ENCODE data around the gene TEX29. TPM values are rescaled to one million over a fixed set of nuclear protein-coding genes. Genes with fewer than 3 reads are reported as not detected.

TEX29 gene
- total and polyA plus RNA-seq, 3 donors from 2014 or later = 10.4 to 48.9 (median 15.8) TPM

- Histone ChIP-seq H3K27ac (no peak overlapping the region), H3K27me3 (no peaks in the 10 kb centered on the region), H3K36me3 (ENCODE audit: low read depth, missing control alignments) (no peaks in the 10 kb centered on the region), H3K9me3 (no peaks in the 10 kb centered on the region), H3K4me3 (no peak overlapping the region), H3K4me1 (no peaks in the 10 kb centered on the region)
- intact Hi-C loops (cut with DNase I; ENCODE audit: low total_unique reads) = no loop called here
- no peak for TF ChIP-seq POLR2A (IDR thresholded peaks at IDR 0.05)
- TF ChIP-seq, protein P1, sequence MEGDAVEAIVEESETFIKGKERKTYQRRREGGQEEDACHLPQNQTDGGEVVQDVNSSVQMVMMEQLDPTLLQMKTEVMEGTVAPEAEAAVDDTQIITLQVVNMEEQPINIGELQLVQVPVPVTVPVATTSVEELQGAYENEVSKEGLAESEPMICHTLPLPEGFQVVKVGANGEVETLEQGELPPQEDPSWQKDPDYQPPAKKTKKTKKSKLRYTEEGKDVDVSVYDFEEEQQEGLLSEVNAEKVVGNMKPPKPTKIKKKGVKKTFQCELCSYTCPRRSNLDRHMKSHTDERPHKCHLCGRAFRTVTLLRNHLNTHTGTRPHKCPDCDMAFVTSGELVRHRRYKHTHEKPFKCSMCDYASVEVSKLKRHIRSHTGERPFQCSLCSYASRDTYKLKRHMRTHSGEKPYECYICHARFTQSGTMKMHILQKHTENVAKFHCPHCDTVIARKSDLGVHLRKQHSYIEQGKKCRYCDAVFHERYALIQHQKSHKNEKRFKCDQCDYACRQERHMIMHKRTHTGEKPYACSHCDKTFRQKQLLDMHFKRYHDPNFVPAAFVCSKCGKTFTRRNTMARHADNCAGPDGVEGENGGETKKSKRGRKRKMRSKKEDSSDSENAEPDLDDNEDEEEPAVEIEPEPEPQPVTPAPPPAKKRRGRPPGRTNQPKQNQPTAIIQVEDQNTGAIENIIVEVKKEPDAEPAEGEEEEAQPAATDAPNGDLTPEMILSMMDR (IDR thresholded peaks at IDR 0.05) = no peak
- WGBS, 2 donors = 95 to 96% methylated on average over 11 of the region's 11 CpGs
- DNase-seq = no peak
These were observed 16.9 kb upstream of the TEX29 start for GRCh38 chr13:111303559-111303958.

GRCh38 chr13:111304041-111304544, 16.3 kb upstream of the TEX29 start:
- Histone ChIP-seq H3K27me3 (no peaks in the 10 kb centered on the region), H3K4me1 (no peaks in the 10 kb centered on the region), H3K9me3 (no peaks in the 10 kb centered on the region), H3K27ac (no peak overlapping the region), H3K4me3 (no peak overlapping the region), H3K36me3 (ENCODE audit: low read depth, missing control alignments) (no peaks in the 10 kb centered on the region)
- DNase-seq = no peak
- intact Hi-C loops (cut with DNase I; ENCODE audit: low total_unique reads) = no loop called here
- 94 to 95% methylated on average over 15 of the region's 15 CpGs for WGBS, 2 donors
- TF ChIP-seq, protein P1 (IDR thresholded peaks at IDR 0.05) = no peak
- TF ChIP-seq POLR2A (IDR thresholded peaks at IDR 0.05) = no peak

DNA sequence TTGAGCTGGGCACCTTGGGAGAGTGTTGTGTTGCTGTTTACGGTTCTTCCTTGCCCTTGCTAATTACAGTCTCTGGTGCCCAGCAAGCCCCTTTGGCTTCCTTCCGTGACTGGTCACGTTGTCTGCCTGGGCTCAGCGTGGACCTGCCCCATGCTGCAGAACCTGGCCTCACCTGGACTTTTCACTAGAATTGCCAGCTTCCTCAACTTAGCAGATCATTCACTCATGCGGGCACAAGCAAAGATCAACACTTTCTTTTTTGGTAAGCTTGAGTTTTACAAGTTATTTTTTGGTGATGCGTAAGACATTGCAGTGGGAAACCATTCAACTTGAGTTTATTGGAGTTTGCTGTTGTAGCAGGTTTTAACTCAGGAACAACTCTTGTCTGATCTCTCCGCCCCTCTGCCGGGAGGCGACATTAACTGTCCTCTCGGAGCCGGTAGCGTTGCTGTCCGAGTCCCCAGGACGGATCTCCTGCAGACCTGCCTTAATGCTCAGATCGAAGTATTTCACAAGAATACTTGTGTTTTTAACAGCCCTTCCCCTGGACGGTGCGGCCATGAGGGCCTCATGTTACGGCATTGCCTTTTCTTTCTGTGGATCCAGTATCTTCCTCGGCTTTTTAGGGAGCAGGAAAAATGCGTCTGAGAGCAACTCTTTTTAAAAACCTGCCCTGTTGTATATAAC, 15.7 kb upstream of the TEX29 start:
- WGBS, 2 donors = 94 to 96% methylated on average over 20 of the region's 20 CpGs
- intact Hi-C loops (cut with DNase I; ENCODE audit: low total_unique reads) = no loop called here
- H3K4me3 ChIP-seq = no peak overlapping the region
- no peaks in the 10 kb centered on the region for H3K27me3 ChIP-seq
- no peaks in the 10 kb centered on the region for H3K9me3 ChIP-seq
- H3K36me3 ChIP-seq (ENCODE audit: low read depth, missing control alignments) = no peaks in the 10 kb centered on the region
- DNase-seq = no peak
- TF ChIP-seq POLR2A (IDR thresholded peaks at IDR 0.05) = no peak
- TF ChIP-seq, protein P1 (IDR thresholded peaks at IDR 0.05) = no peak
- no peaks in the 10 kb centered on the region for H3K4me1 ChIP-seq
- H3K27ac ChIP-seq = no peak overlapping the region

DNA sequence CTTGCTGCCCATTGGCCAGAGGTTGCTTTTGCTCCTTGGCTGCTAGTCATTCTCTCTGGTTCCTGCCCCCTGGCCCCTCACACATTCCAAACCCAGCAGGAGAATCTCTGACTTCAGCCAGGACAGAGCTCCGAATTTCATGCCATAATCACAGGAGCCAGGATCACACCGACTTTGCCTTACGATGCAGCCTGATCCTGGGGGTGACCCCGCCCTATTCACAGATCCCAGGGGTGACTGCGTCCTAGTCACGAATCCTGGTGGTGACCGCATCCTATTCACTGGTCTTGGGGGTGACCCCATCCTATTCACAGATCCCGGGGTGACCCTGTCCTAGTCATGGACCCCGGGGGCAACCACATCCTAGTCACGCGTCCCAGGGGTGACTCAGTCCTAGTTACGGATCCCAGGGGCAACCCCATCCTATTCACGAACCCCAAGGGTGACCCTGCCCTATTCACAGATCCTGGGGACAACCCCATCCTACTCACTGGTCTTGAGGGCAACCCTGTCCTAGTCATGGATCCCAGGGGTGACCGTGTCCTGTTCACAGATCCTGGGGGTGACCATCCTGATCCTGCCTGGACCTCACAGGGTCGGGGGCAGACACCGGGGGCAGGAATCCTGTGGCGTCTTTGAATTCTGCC, 7.4 kb upstream of the TEX29 start:
- no peak for DNase-seq
- H3K36me3 ChIP-seq (ENCODE audit: low read depth, missing control alignments) = no peaks in the 10 kb centered on the region
- intact Hi-C loops (cut with DNase I; ENCODE audit: low total_unique reads) = no loop called here
- 96 to 97% methylated on average over 8 to 17 of the region's 17 CpGs for WGBS, 2 donors
- no peaks in the 10 kb centered on the region for H3K27me3 ChIP-seq
- no peak overlapping the region for H3K27ac ChIP-seq
- H3K4me3 ChIP-seq = no peak overlapping the region
- no peaks in the 10 kb centered on the region for H3K4me1 ChIP-seq
- no peaks in the 10 kb centered on the region for H3K9me3 ChIP-seq
- no peak for TF ChIP-seq POLR2A (IDR thresholded peaks at IDR 0.05)
- TF ChIP-seq, protein P1 (IDR thresholded peaks at IDR 0.05) = no peak

Measured in testis (tissue), 3 donors.